ENCODE results near the gene FBLIM1. TPM values are rescaled to one million over a fixed set of nuclear protein-coding genes. Genes with fewer than 3 reads are reported as not detected.
A peak's percentile ranks its signal among the peaks of the same experiment; 100 is the strongest.

FBLIM1 gene
- total RNA-seq, 1 donor from 2014 or later, result not detected

- TF ChIP-seq CTCF (IDR thresholded peaks at IDR 0.05), result no peak
- H3K4me3 Mint-ChIP-seq, result no peak overlapping the region
- no peaks in the 10 kb centered on the region for H3K27me3 Mint-ChIP-seq
- DNase-seq, result no peak
- H3K4me1 Mint-ChIP-seq, result no peaks in the 10 kb centered on the region
- no peaks in the 10 kb centered on the region for H3K9me3 Mint-ChIP-seq
- intact Hi-C loops (cut with micrococcal nuclease), result no loop called here
- H3K36me3 Mint-ChIP-seq (ENCODE audit: low read depth), result peaks cover 74% of the 10 kb centered on the region
- ATAC-seq (ENCODE audit: low read depth), result no peak
- ChIA-PET CTCF (no interaction called here), POLR2A (no interaction called here)
- no peak overlapping the region for H3K27ac Mint-ChIP-seq
Measured at GRCh38 chr1:15727021-15727420, 31.6 kb upstream of the FBLIM1 start.

GRCh38 chr1:15727424-15727823 lies 31.2 kb upstream of the FBLIM1 start:
- H3K27ac Mint-ChIP-seq, result peak overlapping the region; percentile 15
- no peak for TF ChIP-seq CTCF (IDR thresholded peaks at IDR 0.05)
- ATAC-seq (ENCODE audit: low read depth) (no peak), DNase-seq (no peak)
- no peak overlapping the region for H3K4me3 Mint-ChIP-seq
- H3K4me1 Mint-ChIP-seq, result no peaks in the 10 kb centered on the region
- intact Hi-C loops (cut with micrococcal nuclease), result no loop called here
- ChIA-PET CTCF (no interaction called here), POLR2A (no interaction called here)
- peaks cover 76% of the 10 kb centered on the region for H3K36me3 Mint-ChIP-seq (ENCODE audit: low read depth)
- H3K9me3 Mint-ChIP-seq, result no peaks in the 10 kb centered on the region
- H3K27me3 Mint-ChIP-seq, result no peaks in the 10 kb centered on the region

GRCh38 chr1:15727866-15728534 lies 30.6 kb upstream of the FBLIM1 start:
- H3K4me1 Mint-ChIP-seq, result no peaks in the 10 kb centered on the region
- H3K4me3 Mint-ChIP-seq, result no peak overlapping the region
- DNase-seq (no peak), ATAC-seq (ENCODE audit: low read depth) (no peak)
- intact Hi-C loops (cut with micrococcal nuclease), result no loop called here
- no peak for TF ChIP-seq CTCF (IDR thresholded peaks at IDR 0.05)
- H3K27ac Mint-ChIP-seq, result no peak overlapping the region
- CTCF ChIA-PET, result no interaction called here
- no peaks in the 10 kb centered on the region for H3K27me3 Mint-ChIP-seq
- peaks cover 76% of the 10 kb centered on the region for H3K36me3 Mint-ChIP-seq (ENCODE audit: low read depth)
- no peaks in the 10 kb centered on the region for H3K9me3 Mint-ChIP-seq
- POLR2A ChIA-PET, result no interaction called here

- no peak for ATAC-seq (ENCODE audit: low read depth)
- intact Hi-C loops (cut with micrococcal nuclease), result no loop called here
- no peak overlapping the region for H3K4me3 Mint-ChIP-seq
- no peak for TF ChIP-seq CTCF (IDR thresholded peaks at IDR 0.05)
- ChIA-PET CTCF (no interaction called here), POLR2A (no interaction called here)
- no peaks in the 10 kb centered on the region for H3K27me3 Mint-ChIP-seq
- peaks cover 79% of the 10 kb centered on the region for H3K36me3 Mint-ChIP-seq (ENCODE audit: low read depth)
- DNase-seq, result no peak
- H3K9me3 Mint-ChIP-seq, result no peaks in the 10 kb centered on the region
- no peak overlapping the region for H3K27ac Mint-ChIP-seq
- H3K4me1 Mint-ChIP-seq, result no peaks in the 10 kb centered on the region
Measured at GRCh38 chr1:15728937-15729657, 29.5 kb upstream of the FBLIM1 start.

- no peak overlapping the region for H3K27ac Mint-ChIP-seq
- no peak overlapping the region for H3K4me3 Mint-ChIP-seq
- CTCF ChIA-PET, result no interaction called here
- DNase-seq, result no peak
- ATAC-seq (ENCODE audit: low read depth), result no peak
- peaks cover 78% of the 10 kb centered on the region for H3K36me3 Mint-ChIP-seq (ENCODE audit: low read depth)
- TF ChIP-seq CTCF (IDR thresholded peaks at IDR 0.05), result no peak
- intact Hi-C loops (cut with micrococcal nuclease), result no loop called here
- POLR2A ChIA-PET, result interaction anchor here (1.0 kb wide), 1 partner anchor 8 kb away, joined by 3 read pairs; no protein-coding TSS in a partner anchor
- peaks cover 3% of the 10 kb centered on the region for H3K4me1 Mint-ChIP-seq
- H3K27me3 Mint-ChIP-seq, result no peaks in the 10 kb centered on the region
- H3K9me3 Mint-ChIP-seq, result no peaks in the 10 kb centered on the region
Measured at GRCh38 chr1:15730423-15730822, 28.2 kb upstream of the FBLIM1 start.

Measured in activated B cell treated with CpG ODN at 0.5 μM for 24 hours (primary cell).